Activated CD8-positive, alpha-beta memory T cell treated with anti-CD3 and anti-CD28 coated beads for 4 hours (primary cell): ENCODE results near the gene CSRNP3.

ENCODE experiments used
- DNase-seq, 2 donors: peaks; one replicate each; pipeline ENCODE4 v3.0.0-alpha.2; 2020; ENCODE audit warnings: low read depth in 2 of 2

Gene CSRNP3

DNA sequence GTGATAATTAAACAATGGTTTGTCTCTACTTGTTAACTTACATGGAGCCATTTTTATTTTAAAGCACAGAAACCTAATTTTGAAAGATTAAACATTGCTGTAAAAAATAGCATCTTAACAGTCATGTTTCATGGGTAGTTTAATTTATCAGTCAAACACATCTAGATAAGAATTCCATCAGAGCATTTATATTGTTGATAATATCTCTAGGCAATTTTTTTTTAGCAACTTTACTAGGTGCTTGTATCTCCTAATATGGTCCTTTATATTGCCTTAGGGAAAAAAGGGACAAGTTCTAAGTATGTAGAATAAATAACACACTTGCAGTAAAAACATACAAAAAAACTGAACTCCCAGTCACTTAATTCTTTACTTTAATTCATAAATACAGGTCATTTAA is 863 bp downstream of the CSRNP3 start:
- DNase-seq: no peak

DNA sequence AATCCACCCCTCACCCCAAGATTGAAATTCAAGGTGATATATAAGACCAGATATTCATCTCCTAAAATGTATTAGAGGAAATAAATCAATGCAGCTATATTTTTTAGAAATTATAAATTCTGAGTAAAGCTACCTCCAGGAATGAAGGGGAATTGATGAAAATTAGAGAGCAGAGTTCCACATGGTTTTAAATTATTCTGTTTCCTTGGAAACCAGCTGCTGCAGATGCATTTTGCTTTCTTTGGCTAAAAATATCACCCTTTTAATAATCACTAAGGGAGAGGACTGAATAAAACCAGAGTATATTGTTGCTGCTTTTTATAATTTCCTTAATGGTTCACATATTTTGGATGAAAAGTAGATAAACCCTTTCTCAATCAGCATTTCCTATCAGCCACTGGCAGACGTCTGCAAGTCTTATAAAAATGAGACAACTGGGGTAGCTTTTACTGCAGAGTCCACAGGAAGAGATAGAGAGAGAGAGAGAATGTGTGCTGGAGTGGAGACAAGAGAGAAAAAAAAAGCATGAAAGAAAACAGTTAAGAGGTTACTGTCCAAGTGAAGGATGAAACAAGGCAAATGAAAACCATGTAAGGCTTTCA is 2.0 kb downstream of the CSRNP3 start:
- no peak for DNase-seq

DNA sequence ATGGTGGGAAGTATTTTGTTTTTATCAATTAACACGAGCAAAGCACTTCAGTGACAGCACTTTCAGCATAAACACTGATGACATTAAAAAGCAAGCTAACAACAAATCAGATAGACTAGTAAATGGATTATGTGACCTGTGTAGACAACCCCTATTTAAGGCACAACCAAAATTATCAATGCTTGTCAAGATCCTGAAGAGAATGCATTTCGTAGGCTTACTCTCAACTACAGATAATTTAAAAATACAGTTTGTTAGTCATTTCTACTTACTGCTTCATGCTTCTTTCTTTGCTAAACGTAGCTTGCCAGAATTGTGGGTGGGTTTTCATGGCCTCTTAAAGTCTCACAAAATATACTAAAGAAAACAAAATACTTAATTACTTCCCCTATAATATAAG is 3.4 kb downstream of the CSRNP3 start:
- no peak for DNase-seq

DNA sequence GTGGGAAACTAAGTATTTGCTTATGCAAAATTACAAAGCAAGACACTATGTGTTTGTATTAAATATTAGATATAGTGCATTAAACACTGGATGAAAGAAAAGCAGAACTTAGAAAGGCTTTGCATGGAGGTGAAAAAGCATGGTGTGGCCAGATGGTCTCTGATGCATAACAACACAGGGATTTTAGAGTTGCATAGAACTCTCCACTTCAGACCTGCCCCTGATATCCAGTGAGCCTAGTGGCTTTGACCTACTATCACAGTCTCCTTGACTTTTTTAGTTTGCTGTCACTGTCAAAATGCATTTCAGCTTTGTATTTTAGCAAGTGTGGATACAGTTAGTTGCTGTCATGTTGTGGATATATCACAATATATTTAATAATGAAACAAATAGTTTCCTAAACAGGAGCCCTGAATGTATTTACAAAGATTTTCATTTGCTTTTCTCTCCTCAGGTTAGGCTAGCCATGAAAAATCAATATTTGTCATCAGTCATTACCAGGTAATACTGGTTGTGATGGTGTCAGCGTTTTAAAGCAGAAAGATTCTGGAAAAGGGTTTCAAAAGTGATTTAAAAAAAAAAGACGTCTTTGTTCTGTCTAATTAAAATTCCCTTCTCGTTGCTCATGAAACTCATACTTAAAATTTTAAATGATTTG is 5.2 kb downstream of the CSRNP3 start:
- no peak for DNase-seq

DNA sequence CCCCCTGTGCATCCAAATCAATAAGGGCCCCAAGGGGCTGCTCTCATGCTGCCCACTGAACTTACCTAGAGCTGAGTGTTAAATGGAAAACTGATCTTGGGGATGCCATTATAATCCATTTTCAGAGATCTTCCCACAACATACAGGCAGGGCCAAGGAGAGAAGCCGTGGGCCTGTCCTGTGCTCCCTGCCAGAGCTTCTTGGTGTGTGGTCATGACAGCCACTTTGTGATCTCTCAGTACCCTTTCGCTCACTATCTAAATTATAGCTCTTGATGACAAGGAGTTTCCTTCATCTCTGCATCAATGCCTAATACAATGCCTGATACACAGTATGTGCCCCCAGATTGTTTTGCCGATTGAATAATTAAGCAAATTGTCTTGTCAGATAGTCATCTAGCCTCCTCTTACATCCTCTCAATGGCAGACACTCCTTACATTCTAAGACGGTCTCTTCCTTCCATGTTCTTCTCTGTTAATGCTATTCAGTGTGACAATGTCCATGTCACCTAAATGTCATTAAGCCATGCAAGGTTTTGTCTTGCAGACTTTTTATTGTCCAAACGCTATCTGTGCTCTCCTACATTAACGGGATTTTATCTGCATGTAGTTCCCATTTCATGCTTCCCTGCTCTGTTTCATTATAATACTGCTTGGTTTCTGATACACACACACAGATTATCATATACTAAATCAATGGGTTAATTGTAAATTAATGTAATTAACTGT is 5.9 kb downstream of the CSRNP3 start:
- DNase-seq: no peak

DNA sequence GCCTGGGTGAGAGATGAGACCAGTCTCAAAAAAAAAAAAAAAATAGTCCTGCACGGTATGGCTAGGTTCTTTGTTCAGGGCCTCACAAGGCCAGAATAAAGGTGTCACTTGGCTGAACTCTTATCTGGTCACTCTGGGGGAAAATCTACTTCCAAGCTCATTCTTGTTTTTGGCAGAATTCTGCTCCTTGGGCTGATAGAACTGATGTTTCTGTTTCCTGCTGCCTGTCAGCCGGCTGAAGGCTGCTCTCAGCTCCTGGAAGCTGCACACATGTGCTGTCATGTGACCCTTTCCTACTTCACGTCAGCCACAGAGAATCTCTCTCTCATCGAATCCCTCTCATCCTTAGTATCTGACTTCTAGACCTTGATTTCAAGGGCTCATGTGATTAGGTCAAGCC is 10.4 kb downstream of the CSRNP3 start:
- no peak for DNase-seq

DNA sequence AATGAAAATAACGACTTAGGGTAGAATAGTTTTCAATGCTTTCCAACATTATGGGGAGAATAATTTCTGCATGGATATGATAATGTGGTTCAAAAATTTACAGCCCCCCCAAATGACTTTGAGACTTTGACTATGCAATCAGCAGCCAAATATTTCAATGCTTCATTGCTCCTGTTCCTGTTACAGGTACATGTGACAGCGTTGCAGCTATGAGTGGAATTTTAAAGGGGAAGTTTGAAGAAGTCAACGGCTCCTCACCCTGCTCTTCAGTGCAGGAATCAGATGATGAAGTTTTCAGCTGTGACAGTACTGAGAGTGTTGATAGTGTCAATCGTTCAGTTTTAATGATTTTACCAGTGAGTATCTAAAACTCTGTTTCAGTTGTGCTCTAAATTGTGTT is 25.1 kb downstream of the CSRNP3 start:
- DNase-seq: no peak

DNA sequence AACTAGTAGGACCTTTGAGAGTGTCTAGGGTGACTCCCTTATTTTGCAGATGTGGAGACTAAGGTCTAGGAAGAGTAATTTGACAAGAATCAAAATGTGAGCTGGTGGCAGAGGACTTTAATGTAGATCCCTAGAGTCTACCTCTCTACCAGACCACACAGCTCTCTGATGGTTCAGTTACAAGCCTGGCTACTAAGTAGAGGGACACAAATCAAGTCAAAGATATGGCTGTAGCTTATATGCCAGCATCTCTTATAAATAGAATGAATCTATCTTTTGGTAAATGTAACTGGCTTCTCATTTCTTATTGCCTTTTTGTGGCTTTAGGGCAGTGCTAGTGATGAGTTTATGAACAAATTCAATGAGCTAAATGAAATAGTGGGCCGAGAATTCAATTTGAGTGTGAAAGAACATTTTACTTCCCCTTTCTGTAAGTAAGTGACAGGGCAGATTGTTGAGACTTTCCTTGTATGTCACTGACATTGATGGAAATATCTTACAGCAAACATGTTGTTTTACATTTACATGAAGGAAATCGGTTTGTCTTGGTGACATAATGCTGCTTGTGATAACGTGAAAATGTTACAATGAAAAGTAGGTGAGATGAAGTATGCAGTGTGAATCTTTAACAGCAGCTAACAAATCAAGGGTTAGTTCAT is 28.3 kb downstream of the CSRNP3 start:
- DNase-seq: no peak

DNA sequence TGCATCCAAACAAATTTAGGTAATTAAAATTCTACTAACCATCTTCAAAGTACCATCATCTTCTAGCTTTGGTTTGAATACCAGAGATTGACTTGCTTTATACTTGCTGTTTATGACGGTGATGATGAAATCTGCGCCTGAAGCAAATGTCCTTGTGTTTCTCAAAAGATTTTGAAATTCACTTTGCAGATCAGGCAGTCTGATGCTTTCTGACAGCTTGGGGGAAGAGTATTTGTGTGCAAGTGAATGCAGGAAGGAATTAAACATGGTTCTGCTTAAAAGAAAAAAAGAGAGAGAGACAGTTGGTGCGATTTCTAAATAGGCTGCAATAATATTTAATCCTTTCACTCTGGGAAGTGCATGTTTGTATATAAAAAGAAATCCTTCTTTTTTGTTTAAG is 29.6 kb downstream of the CSRNP3 start:
- no peak for DNase-seq

DNA sequence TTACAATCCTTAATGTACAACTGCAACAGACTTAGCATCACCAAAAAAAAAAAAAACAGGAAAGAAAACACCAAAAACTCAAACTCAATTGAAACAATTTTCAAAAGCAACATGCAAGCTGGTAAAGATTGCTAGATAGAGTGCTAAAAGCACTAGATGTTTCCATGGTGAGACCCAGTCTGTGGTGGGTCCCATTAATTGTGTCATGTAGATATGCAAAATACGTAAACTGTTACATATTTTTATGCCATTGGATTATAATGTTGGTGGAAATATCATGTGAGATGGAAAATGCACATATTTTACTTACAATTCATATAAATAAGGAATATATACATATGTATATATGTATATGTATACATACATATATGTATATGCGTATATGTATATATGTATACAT is 30.5 kb downstream of the CSRNP3 start:
- no peak for DNase-seq

DNA sequence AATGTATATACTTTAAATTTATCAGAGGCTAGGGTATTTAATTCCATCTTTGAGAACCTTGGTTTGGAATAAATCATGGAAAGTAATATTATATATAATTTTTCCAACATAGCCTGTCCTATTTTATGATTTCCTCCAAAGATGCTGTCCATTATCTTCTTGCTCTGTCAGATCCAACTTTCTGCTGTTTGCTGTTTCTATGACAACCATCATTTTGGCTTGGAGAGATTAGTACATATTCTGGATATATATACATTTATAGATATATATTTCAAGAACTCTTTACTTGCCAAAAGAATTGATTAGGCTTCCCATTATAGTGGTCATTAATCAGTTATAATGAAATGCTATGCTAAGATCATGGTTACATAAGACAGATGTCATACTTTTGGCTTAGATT is 31.3 kb downstream of the CSRNP3 start:
- no peak for DNase-seq

DNA sequence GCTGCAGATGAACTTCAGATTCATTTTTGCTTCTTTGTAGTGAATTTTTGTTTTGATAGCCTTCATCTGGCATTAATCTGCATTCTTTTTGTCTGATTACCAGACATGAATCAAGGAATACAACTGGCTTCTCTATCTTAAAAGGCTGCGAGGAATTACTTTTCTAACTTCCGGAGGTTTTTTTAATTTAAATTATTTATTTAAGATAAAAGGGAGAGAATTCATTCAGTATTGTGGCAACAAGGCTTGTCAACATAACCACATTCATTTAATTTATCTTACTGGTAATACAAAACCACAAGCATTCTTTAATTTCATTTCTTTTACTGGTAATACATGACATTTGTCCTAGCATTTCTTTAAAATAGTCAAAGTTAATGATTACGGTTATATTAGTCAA is 36.0 kb downstream of the CSRNP3 start:
- no peak for DNase-seq

DNA sequence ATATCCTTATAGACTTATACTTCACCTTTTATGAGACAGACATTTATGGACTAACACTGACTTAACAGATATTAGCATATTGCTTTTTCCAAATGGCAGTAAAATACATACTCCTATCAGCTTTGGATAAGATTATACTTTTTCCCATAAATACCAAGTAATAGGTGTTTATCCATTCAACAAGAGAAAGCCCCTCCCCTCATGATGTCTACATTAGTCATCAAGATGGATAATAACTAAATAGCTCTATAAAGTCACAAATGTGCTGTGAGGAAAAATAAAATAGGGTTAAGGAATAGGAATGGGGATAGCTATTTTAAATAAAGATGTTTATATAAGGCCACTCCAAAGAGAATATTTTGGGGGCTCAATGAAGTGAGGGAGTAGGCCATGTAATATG is 39.4 kb downstream of the CSRNP3 start:
- DNase-seq: no peak

DNA sequence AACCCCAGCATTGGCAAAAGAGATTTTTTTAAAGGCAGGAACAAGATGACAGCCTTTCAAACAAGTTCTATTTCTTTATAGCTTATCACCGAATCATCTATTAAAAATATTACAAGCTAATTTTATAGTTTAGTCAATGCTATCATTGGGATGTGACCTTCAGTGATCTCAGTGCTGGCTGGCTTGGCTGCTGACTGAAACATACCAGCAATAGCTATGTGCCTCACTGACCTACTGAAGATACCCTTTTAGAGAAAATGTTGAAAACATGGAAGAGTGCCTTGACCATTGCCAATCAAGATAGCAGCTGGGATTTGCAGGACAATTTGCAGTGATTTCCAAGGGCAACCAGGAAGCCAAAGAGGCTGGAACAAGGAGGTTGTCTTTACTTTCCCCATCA is 44.0 kb downstream of the CSRNP3 start:
- DNase-seq: no peak

DNA sequence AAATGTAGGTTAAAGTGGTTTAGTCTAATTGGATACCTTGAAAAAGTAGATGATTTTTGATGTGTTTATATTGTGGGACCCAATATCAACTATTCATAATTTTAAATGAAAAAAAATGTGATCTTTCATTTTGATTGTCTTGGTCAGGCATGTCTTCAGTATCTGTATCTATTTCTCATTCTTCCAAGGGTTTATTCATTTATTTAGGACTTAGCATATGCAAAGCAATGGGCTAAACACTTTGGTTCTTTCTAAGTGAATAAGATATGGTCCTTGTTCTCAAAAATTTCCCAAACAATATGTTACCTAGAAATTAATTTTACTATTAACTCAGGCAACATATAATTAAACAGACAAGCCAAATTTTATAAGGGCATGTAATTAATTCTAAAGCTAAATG is 49.1 kb downstream of the CSRNP3 start:
- no peak for DNase-seq

DNA sequence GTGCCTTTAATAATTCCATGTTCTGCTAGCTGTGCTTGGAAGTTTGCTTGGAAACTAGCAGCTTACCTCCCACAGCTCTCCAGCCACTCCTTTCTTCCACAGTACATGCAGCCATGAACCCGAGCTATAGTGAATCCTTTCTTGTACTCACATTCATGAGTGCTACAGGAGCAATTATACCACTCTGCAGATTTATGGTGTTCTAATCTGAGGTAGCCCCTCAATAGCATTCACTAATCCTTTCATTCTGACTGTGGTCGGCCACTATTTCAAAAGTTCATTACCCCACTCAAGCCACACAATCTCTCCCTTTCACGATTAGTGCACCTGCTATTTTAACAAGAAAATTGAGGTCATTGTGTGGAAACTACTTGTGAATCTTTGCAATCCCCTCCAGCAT is 53.2 kb downstream of the CSRNP3 start:
- DNase-seq: no peak

DNA sequence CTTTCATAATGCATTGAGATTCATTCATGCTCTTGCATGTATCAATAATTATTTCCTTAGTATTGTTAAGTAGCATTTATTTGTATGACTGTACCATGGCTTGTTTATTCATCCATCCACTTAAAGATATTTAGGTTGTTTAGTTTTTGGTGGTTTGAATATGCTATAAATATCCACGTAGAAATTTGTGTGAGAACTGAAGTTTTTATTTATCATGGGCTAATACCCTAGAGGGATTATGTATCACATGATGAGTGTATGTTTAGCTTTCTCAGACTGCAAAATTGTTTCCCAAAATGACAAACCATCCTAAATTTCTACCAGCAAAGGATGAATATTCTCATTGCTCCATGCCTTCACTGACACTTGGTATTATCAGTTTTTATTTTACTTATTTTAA is 55.2 kb downstream of the CSRNP3 start:
- no peak for DNase-seq

DNA sequence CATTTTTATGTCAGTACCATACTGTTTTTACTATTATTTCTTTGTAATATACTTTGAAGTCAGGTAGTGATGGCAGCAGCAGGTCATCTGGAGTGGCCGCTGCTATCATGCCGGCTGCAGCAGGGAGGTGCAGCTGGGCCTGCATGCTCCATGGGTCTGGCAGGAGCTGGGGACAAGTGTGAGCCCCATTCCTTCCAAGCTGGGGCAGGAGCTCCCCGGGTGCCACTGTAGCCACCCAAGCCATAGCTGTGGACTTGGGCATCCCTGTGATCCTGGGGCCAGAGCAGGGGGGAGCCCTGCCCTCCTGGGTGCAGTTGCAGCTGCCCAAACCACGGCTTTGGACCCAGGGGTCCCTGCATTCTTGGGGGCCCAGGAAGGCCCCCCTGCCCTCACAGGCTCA is 59.2 kb downstream of the CSRNP3 start:
- DNase-seq: no peak

DNA sequence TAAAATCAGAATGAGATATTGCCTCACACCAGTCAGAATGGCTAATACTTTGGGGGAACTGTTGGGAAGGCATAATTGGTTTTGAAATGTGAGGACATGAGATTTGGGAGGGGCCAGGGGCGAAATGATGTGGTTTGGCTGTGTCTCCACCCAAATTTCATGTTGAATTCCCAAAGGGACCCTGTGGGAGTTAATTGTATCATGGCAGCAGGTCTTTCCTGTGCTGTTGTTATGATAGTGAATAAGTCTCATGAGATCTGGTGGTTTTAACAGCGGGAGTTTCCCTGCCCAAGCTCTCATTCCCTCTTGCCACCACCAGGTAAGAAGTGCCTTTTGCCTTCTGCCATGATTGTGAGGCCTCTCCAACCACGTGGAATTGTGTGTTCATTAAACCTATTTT is 59.6 kb downstream of the CSRNP3 start:
- DNase-seq: no peak

DNA sequence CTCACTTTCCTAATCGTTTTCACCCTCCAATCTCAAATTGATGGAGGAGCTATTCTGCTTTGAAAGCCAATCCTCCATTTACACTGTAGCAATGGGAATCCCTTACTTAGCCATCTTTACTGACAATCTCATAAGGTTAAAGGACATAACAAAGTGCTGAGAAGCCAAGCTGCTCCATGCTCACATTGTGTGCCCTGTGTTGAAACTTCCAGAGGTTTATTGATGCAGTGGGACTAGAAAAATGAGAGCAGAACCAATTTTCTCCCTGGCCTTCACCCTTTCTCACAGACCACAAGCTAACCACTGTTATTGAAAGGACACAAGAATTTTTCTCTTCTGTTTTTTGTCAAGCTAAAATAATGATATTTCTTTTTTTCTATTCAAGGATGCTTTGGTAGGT is 63.8 kb downstream of the CSRNP3 start:
- no peak for DNase-seq

DNA sequence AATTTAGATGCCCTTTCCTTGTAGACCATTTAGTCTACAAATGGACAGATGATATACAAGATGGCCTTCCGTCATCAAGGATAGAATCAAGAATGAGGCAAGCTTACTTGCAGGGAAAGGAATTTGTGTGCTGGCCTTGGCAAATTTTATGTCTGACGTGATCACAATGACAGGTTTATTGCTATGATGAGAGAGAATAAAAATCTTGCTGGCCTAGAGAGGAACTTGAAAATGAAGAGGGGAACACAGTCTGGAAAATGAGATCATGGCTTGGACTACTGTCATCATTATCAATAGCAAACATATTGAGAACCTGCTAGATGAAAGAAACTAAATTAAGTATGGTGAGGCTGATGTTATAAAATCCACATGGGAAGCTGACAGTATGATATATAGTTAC is 66.0 kb downstream of the CSRNP3 start:
- DNase-seq: no peak

DNA sequence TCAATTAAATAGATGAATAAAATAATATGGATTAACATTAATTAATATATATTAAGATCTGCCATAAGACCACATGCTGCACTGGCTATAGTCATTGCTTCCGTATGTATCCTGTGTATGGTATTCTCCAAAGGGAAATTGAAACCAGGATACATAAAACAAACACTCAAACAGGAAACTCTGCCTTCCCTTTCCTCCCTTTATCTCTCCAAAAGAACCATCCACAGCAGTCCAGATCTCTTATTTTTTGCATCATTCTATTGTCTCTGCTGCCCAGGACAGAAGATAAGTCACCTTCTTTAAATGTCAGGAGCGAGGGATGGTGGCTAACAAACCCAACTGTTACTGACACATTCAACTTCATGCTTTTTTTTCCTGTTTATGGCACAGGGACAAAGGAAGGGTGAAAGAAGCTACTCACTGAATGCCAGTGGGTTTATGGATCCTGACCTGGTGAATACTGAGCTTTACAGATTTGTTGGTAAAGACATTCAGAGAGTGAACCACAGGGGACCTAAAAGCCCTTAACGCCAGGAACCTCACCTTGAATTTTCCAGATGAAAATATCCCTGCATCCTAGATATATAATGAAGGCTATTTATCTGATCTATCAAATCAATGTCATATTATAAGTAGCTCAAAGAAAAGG is 67.5 kb downstream of the CSRNP3 start:
- DNase-seq: no peak
